HG02870 (cell line): Measurements from ENCODE around the gene TBX6.

Experiments
- ATAC-seq: cut with Tn5 transposase; IDR thresholded peaks from one replicate; pipeline ENCODE4 v1.9.1; 2021; ENCODE audit warnings: mild to moderate bottlenecking, moderate library complexity; ENCODE audit not compliant: unreplicated experiment

The TBX6 gene

GRCh38 chr16:30087181-30087898 lies 4.4 kb downstream of the TBX6 start:
- ATAC-seq, result no peak

DNA sequence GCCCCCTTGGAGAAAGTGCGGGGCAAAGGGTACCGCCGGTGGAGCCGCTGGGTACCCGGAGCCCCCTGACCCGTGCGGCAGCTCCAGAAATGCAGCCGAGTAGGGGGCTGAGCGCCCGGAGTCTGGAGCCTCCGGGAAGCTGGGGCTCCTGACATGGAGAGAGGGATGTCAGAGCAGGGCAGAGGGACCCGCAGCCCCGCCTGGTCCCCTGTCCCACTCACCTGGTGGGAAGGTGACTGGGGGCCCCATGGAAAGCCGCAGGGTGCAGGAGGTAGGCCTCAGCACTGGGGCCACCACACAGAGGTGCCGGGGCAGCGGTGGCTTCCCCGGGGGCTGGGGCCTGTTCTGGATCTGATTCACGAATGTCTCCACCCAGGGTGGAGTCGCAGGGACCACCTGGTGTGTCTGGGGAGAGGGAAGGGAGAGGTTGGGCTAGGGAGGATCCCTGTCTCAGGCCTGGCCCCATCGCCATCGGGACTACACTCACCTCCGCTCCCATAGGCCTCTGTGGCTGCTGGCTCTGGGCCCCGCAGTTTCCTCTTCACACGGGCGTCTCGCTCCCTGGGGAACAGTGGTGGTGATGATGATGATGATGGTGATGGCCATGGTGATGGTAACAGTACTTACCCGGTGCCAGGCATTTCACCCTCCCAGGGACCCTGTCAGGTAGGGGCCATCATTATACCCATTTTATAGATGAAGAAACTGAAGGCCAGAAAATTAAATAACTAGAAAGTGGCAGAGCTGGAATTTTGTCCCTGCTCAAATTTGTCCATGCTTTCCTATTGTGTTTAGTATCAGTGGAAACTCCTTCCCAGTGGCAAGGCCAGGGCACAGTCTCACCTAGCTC lies 5.2 kb downstream of the TBX6 start:
- no peak for ATAC-seq

DNA sequence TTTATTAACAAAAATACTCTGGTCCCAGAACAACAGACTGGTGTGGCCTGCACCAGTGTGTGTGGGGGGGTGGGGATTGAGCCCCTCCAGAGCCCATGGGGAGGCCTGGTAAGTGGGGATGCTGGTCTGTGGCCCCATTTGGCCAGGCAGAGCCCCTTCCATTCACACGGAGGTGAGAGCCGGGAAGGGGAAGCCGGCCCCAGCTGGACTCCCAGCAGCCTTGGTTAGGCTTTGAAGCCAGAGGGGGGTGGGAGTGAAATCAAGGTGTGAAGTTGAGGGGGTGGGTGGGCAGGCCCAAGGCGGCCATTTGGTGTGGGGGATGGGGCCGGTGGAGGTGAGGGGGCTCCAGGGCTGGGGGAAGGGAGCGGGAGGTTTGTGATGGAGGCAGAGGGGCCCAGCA lies 5.9 kb downstream of the TBX6 start:
- no peak for ATAC-seq

GRCh38 chr16:30085247-30085646 lies 6.5 kb downstream of the TBX6 start:
- ATAC-seq, result no peak

DNA sequence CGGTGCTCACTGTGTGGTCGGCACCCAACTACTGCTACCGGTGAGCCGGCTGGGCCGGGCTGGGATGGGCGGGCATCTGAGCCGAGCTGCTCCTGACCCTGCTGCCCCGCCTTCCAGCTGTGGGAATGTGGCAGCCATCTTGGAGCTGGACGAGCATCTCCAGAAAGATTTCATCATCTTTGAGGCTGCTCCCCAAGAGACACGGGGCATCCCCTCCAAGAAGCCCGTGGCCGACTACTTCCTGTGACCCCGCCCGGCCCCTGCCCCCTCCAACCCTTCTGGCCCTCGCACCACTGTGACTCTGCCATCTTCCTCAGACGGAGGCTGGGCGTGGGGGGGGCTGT lies 6.9 kb downstream of the TBX6 start:
- no peak for ATAC-seq

- no peak for ATAC-seq
Measured at GRCh38 chr16:30084096-30084815, 7.5 kb downstream of the TBX6 start.

DNA sequence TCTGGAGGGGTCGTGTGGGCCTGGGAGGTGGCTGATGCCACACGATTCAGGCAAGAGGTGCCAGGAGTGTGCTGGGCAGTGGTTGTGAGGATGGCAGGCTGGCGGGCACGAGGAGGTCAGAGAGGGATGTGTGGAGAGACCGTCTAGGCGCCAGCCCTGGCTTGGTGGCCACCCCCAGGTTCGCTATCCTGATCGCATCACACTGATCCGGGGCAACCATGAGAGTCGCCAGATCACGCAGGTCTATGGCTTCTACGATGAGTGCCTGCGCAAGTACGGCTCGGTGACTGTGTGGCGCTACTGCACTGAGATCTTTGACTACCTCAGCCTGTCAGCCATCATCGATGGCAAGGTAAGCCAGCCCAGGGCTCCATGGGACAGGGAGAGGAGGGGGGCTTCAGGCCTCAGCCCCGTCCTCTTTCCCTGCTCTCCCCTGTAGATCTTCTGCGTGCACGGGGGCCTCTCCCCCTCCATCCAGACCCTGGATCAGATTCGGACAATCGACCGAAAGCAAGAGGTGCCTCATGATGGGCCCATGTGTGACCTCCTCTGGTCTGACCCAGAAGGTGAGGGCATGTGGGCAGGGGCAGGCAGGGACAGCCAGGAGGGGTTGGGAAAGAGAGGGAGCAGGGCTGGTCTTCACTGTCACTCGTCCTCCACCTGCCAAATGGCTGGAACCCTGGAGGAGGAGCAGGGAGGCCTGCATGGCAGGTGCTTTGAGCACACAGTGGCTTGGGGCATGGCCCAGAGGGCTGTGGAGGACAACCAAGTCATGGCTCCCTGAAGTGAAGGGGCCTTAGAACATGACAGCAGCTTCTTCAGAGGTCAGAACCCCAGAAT lies 8.3 kb downstream of the TBX6 start:
- ATAC-seq, result no peak

GRCh38 chr16:30082545-30083090 lies 9.1 kb downstream of the TBX6 start:
- no peak for ATAC-seq

GRCh38 chr16:30079480-30079879 lies 12.2 kb downstream of the TBX6 start:
- no peak for ATAC-seq

DNA sequence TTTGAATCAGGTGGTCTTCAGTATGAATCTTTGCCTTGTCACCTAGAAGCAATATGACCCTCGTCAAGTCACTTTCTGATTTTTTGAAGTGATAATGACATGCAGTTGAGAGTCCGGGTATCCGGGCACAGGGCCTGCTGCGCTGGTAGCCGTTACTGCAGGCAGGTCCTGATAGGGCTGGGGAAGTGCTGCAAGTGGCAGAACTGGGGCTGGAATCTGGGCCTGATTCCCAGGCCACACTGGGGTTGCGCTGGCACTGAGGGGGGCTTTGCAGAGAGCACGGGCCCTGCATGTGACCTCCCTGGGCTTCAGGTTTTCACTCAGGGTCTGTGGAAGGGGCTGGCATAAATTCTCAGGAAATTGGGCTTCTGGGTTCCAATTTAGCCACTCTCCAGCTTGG lies 13.0 kb downstream of the TBX6 start:
- ATAC-seq, result no peak

DNA sequence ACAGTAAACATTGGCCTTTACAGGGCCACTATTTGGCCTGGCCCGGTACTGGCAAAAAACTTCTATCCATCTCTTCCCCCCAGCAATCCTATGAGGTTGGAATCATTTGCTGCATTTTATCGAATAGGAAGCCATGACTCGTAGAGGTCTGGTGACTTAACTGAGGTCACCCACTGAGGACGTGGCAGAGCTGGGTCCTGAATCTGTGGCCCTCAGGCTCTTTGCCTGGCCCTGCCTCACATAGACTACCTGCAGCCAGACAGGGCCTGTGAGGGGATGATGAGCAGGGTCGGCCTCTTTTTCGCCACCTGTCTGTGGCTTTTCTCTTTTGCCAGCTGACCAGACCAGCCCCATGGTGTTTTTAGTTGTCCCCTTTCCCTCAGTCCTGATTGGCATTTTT lies 14.1 kb downstream of the TBX6 start:
- no peak for ATAC-seq

DNA sequence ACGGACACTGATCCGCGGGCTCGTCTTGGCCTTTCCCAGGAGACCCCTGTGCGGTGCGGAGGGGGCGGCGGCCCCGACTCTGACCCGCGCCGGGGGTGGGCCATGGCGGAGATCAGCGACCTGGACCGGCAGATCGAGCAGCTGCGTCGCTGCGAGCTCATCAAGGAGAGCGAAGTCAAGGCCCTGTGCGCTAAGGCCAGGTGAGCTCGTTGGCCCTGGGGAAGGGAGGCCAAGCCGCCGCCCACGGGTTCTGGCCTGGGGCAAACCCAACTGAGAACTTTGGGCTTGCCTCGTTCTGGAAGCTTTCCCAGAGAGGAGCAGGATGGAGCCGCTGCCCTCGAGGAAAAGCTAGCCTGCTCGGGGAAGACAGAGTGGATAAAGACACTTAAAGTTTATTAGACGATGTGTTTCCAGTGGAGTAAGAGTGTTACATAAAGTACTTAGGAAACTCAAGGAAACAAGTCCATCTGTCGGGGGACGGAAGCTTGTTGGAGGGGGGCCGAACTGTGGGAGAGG lies 15.4 kb downstream of the TBX6 start:
- no peak for ATAC-seq

DNA sequence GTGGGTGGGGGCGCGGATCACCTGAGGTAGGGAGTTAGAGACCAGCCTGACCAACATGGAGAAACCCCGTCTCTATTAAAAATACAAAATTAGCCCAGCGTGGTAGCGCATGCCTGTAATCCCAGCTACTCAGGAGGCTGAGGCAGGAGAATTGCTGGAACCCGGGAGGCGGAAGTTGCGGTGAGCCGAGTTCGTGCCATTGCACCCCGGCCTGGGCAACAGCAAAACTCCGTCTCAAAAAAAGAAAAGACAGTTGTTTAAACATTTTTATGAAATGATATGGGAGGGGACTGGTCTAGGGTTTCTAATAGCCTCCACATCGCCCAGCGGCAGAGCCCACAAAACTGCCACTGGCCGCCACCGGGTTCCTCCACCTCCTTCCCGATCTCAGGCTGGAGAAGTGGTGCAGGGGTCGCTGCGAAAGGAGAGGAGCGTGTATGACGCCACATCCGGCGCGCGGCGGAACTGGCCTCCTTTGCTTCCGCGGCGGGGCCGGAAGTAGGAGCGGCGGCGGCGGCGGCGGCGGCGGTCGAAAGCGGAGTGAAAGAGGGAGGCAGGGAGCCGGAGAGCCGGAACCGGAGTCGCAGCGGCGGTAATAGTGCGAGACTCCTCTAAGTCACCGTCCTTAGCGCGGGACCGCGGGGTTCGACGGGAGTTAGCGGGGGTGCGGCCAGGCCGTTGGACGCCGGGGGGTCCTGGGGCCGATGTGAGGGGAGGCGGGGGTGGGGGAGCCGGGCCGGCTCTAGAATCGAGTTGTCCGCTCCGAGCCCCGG lies 16.0 kb downstream of the TBX6 start, which contains the start of gene PPP4C:
Gene PPP4C, plus strand, starts transcription at position 492 of the 773 bp plus-strand sequence. CDS start 384 bp downstream, outside the sequence.
- peak; percentile 66 for ATAC-seq

GRCh38 chr16:30070490-30070889 lies 21.2 kb downstream of the TBX6 start:
- ATAC-seq, result no peak

GRCh38 chr16:30069611-30070462 lies 21.9 kb downstream of the TBX6 start:
- no peak for ATAC-seq

- no peak for ATAC-seq
Measured at GRCh38 chr16:30068750-30069610, 22.7 kb downstream of the TBX6 start.

- no peak for ATAC-seq
Measured at GRCh38 chr16:30068333-30068732, 23.4 kb downstream of the TBX6 start.

DNA sequence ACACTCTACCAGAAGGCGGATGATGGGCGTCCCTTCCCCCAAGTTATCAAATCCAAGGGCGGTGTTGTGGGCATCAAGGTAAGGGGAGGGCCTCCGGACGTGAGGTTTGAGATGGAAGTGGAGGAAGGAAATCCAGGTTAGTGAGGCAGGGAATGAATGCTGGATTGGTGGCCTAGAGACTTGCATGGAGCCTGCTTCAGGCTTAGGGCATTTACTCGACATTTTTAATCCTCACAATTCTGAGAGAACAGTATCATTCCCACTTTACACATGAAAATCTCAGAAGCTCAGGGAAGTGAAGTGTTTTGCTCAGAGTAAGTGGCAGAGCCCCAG lies 24.2 kb downstream of the TBX6 start:
- ATAC-seq, result no peak
